HepG2 (cell line): ENCODE measurements around the gene FZD8. TPM values are rescaled to one million over a fixed set of nuclear protein-coding genes. Genes with fewer than 3 reads are reported as not detected.

Source experiments
- GTF2F1 ChIP-seq: fragments of 150-350 bp; IDR thresholded peaks from 2 replicates; pipeline ENCODE4 v1.6.1; 2014; ENCODE audit warnings: low read length
- MIER3 ChIP-seq: IDR thresholded peaks from 2 replicates; pipeline ENCODE4 v1.6.1; 2016; ENCODE audit warnings: missing compliant biosample characterization, borderline replicate concordance
- STAG1 ChIP-seq: sonication (generic); formaldehyde crosslinking; IDR thresholded peaks from 2 replicates; pipeline ENCODE4 v1.4.0; 2020; ENCODE audit warnings: missing genetic modification reagents
- TBX2 ChIP-seq: sonication (generic); formaldehyde crosslinking; IDR thresholded peaks from 2 replicates; pipeline ENCODE4 v1.5.0; 2020; ENCODE audit warnings: missing genetic modification reagents, mild to moderate bottlenecking, borderline replicate concordance
- ZFP36 ChIP-seq: fragments of 150-350 bp; IDR thresholded peaks from 2 replicates; pipeline ENCODE4 v1.6.1; 2018; ENCODE audit warnings: borderline replicate concordance, low read length, low read depth; ENCODE audit not compliant: partially characterized antibody
- ZFP82 ChIP-seq: sonication (generic); formaldehyde crosslinking; IDR thresholded peaks from 2 replicates; pipeline ENCODE4 v1.5.1; 2020; ENCODE audit warnings: mild to moderate bottlenecking, missing genetic modification reagents, borderline replicate concordance
- ZFYVE20 ChIP-seq: sonication (generic); formaldehyde crosslinking; IDR thresholded peaks from 2 replicates; pipeline ENCODE4 v1.8.0; 2023; ENCODE audit warnings: low read depth, mild to moderate bottlenecking, moderate library complexity, missing genetic modification reagents, borderline replicate concordance
- ZMAT3 ChIP-seq: sonication (generic); formaldehyde crosslinking; conservative IDR thresholded peaks from 2 replicates; pipeline ENCODE4 v1.7.0; 2021; ENCODE audit warnings: missing genetic modification reagents
- ZMYM2 ChIP-seq: sonication (generic); formaldehyde crosslinking; IDR thresholded peaks from 2 replicates; pipeline ENCODE4 v1.8.0; 2022; ENCODE audit warnings: mild to moderate bottlenecking, missing genetic modification reagents
- ZNF138 ChIP-seq: sonication (generic); formaldehyde crosslinking; IDR thresholded peaks from 2 replicates; pipeline ENCODE4 v1.5.0; 2020; ENCODE audit warnings: mild to moderate bottlenecking, low read depth, missing genetic modification reagents
- ZNF225 ChIP-seq: sonication (generic); formaldehyde crosslinking; IDR thresholded peaks from 2 replicates; pipeline ENCODE4 v1.4.0; 2020; ENCODE audit warnings: mild to moderate bottlenecking, missing genetic modification reagents
- ZNF563 ChIP-seq: sonication (generic); formaldehyde crosslinking; IDR thresholded peaks from 2 replicates; pipeline ENCODE4 v1.8.0; 2022; ENCODE audit warnings: mild to moderate bottlenecking, moderate library complexity, missing genetic modification reagents
- ZNF777 ChIP-seq: sonication (generic); formaldehyde crosslinking; IDR thresholded peaks from 2 replicates; pipeline ENCODE4 v1.4.0; 2020; ENCODE audit warnings: missing genetic modification reagents
- ZNF883 ChIP-seq: sonication (generic); formaldehyde crosslinking; IDR thresholded peaks from 2 replicates; pipeline ENCODE4 v1.5.1; 2020; ENCODE audit warnings: mild to moderate bottlenecking, missing genetic modification reagents; ENCODE audit errors: not compliant biosample characterization
- polyA plus RNA-seq, 8 experiments: library from polyadenylated mRNA; depleted of rRNA in 3 of 8; stranded (reverse) in 7 of 8; unstranded in 1 of 8; fragments of >200 nt; fragmentation: Illumina TruSeq in 4 of 8; extraction: Trizol in 4 of 8; gene quantifications; 2 replicates each; pipeline versions ENCODE4 v1.2.1 to v1.2.3, GENCODE V29; 2011 to 2016; ENCODE audit warnings: low read depth in 4 of 8, missing spikeins in 1 of 8, mixed read lengths in 1 of 8; ENCODE audit not compliant: insufficient read depth in 1 of 8
- total RNA-seq, 5 experiments: library from RNA; depleted of rRNA; stranded (reverse); fragments of >200 nt; fragmentation: Illumina TruSeq; extraction: Trizol; gene quantifications; 2 replicates each; pipeline ENCODE4 v1.2.3, GENCODE V29; 2016; ENCODE audit warnings: low read depth in 1 of 5
- TF ChIP-seq, protein P1 (sequence below): sonication (generic); formaldehyde crosslinking; IDR thresholded peaks from 2 replicates; pipeline ENCODE4 v1.5.0; 2020; ENCODE audit warnings: mild to moderate bottlenecking, missing genetic modification reagents
- TF ChIP-seq, protein P2 (sequence below): sonication (generic); formaldehyde crosslinking; IDR thresholded peaks from 2 replicates; pipeline ENCODE4 v1.5.1; 2020; ENCODE audit warnings: mild to moderate bottlenecking, missing genetic modification reagents, moderate library complexity
- TF ChIP-seq, protein P3 (sequence below): sonication (generic); formaldehyde crosslinking; IDR thresholded peaks from 2 replicates; pipeline ENCODE4 v1.8.1; 2023; ENCODE audit warnings: mild to moderate bottlenecking, moderate library complexity, missing genetic modification reagents
- TF ChIP-seq, protein P4 (sequence below): sonication (generic); formaldehyde crosslinking; IDR thresholded peaks from 2 replicates; pipeline ENCODE4 v1.4.0; 2020; ENCODE audit warnings: mild to moderate bottlenecking, missing genetic modification reagents
- TF ChIP-seq, protein P5 (sequence below): sonication (generic); formaldehyde crosslinking; IDR thresholded peaks from 2 replicates; pipeline ENCODE4 v1.4.0; 2020; ENCODE audit warnings: missing genetic modification reagents

Gene FZD8
- total and polyA plus RNA-seq, 2 of the 13 experiments (the other 11 are each of a cell fraction or from before 2014, with no cell fraction given): 0.05 to 0.07 TPM

DNA sequence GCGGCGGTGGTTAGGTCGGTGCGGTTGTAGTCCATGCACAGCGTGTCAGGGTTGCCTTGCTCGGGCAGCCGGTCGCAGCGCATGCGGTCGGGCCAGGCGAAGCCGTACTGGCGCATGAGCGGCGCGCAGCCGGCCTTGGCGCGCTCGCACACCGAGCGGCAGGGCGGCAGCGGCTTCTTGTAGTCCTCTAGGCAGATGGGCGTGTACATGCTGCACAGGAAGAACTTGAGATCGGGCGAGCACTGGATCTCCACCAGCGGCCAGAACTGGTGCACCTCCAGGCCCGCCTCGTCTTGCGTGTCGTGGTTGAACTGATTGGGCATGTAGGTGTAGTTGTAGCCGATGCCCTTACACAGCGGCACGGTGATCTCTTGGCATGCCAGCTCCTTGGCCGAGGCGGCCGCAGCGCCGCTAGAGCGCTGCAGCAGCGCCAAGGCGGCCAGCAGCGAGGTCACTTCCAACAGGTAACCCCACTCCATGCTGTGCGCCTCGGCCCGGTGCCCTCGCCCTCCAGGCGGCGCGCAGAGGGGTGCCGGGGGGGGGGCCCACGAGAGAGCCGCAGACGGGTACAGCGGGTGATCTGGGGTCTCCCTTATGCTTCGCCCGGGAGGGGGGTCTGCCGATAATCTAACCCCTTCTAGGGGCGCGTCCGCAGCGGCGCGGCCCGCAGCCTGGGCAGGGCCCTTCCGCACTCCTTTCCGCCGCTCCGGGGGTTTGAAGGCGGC lies 983 bp downstream of the FZD8 start (continued):
- TF ChIP-seq ZNF777 (CRISPR knock-in tag): peak; percentile 63
- peak; percentile 18; the same call in 1 of the 2 replicates for TF ChIP-seq ZFP82 (CRISPR knock-in tag)
- no peak for TF ChIP-seq ZMYM2 (CRISPR knock-in tag)
- no peak for TF ChIP-seq ZMAT3 (CRISPR knock-in tag)
- 0 out of 2 replicates have a peak, but pooled peaks have one; percentile 3 for TF ChIP-seq STAG1
- peak; percentile 41 for TF ChIP-seq ZNF883 (CRISPR knock-in tag)
- TF ChIP-seq, protein P1, sequence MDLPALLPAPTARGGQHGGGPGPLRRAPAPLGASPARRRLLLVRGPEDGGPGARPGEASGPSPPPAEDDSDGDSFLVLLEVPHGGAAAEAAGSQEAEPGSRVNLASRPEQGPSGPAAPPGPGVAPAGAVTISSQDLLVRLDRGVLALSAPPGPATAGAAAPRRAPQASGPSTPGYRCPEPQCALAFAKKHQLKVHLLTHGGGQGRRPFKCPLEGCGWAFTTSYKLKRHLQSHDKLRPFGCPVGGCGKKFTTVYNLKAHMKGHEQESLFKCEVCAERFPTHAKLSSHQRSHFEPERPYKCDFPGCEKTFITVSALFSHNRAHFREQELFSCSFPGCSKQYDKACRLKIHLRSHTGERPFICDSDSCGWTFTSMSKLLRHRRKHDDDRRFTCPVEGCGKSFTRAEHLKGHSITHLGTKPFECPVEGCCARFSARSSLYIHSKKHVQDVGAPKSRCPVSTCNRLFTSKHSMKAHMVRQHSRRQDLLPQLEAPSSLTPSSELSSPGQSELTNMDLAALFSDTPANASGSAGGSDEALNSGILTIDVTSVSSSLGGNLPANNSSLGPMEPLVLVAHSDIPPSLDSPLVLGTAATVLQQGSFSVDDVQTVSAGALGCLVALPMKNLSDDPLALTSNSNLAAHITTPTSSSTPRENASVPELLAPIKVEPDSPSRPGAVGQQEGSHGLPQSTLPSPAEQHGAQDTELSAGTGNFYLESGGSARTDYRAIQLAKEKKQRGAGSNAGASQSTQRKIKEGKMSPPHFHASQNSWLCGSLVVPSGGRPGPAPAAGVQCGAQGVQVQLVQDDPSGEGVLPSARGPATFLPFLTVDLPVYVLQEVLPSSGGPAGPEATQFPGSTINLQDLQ (CRISPR knock-in tag): no peak
- no peak for TF ChIP-seq ZFP36
- TF ChIP-seq, protein P2, sequence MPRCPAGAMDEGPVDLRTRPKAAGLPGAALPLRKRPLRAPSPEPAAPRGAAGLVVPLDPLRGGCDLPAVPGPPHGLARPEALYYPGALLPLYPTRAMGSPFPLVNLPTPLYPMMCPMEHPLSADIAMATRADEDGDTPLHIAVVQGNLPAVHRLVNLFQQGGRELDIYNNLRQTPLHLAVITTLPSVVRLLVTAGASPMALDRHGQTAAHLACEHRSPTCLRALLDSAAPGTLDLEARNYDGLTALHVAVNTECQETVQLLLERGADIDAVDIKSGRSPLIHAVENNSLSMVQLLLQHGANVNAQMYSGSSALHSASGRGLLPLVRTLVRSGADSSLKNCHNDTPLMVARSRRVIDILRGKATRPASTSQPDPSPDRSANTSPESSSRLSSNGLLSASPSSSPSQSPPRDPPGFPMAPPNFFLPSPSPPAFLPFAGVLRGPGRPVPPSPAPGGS (CRISPR knock-in tag): peak; percentile 35; the same call in 1 of the 2 replicates
- no peak for TF ChIP-seq GTF2F1
- TF ChIP-seq TBX2: peak; percentile 29; the same call in 1 of the 2 replicates
- TF ChIP-seq ZNF138 (CRISPR knock-in tag): 0 out of 2 replicates have a peak, but pooled peaks have one; percentile 63
- TF ChIP-seq, protein P3, sequence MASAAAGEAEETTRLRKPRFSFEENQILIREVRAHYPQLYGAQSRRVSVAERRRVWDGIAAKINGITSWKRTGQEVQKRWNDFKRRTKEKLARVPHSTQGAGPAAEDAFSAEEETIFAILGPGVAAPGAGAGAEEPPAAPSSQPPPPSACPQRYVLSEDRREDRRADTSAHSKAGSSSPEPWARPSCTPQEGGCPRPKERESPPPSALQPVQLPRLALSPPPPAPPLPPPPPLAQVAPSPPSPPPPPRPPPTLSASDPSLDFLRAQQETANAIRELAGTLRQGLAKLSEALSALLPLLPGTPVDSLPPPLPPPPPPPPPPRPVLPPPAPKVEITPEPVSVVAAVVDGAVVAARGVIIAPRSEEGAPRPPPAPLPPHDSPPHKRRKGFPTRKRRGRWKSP (CRISPR knock-in tag): 0 out of 2 replicates have a peak, but pooled peaks have one; percentile 29
- TF ChIP-seq ZNF225 (CRISPR knock-in tag): peak; percentile 28; the same call in 1 of the 2 replicates
- TF ChIP-seq, protein P4, sequence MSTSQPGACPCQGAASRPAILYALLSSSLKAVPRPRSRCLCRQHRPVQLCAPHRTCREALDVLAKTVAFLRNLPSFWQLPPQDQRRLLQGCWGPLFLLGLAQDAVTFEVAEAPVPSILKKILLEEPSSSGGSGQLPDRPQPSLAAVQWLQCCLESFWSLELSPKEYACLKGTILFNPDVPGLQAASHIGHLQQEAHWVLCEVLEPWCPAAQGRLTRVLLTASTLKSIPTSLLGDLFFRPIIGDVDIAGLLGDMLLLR (CRISPR knock-in tag): 0 out of 2 replicates have a peak, but pooled peaks have one; percentile 52
- TF ChIP-seq, protein P5, sequence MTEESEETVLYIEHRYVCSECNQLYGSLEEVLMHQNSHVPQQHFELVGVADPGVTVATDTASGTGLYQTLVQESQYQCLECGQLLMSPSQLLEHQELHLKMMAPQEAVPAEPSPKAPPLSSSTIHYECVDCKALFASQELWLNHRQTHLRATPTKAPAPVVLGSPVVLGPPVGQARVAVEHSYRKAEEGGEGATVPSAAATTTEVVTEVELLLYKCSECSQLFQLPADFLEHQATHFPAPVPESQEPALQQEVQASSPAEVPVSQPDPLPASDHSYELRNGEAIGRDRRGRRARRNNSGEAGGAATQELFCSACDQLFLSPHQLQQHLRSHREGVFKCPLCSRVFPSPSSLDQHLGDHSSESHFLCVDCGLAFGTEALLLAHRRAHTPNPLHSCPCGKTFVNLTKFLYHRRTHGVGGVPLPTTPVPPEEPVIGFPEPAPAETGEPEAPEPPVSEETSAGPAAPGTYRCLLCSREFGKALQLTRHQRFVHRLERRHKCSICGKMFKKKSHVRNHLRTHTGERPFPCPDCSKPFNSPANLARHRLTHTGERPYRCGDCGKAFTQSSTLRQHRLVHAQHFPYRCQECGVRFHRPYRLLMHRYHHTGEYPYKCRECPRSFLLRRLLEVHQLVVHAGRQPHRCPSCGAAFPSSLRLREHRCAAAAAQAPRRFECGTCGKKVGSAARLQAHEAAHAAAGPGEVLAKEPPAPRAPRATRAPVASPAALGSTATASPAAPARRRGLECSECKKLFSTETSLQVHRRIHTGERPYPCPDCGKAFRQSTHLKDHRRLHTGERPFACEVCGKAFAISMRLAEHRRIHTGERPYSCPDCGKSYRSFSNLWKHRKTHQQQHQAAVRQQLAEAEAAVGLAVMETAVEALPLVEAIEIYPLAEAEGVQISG (CRISPR knock-in tag): peak; percentile 59
- TF ChIP-seq ZNF563 (CRISPR knock-in tag): peak; percentile 38
- 0 out of 2 replicates have a peak, but pooled peaks have one; percentile 53 for TF ChIP-seq ZFYVE20 (CRISPR knock-in tag)
- no peak for TF ChIP-seq MIER3 (CRISPR knock-in tag)
